Iris pigment epithelial cell (primary cell): ENCODE results near the gene SLC35B4.

Experiments
- DNase-seq: peaks from one replicate; pipeline ENCODE4 v3.0.0-alpha.2; 2011; ENCODE audit warnings: low read depth

The SLC35B4 gene

GRCh38 chr7:134290286-134290685, 26.4 kb downstream of the SLC35B4 start:
- DNase-seq = peak; percentile 51

- DNase-seq = no peak
These were observed 26.9 kb downstream of the SLC35B4 start for GRCh38 chr7:134289841-134290240.

GRCh38 chr7:134289423-134289822, 27.3 kb downstream of the SLC35B4 start:
- DNase-seq = no peak

- DNase-seq = no peak
These were observed 28.6 kb downstream of the SLC35B4 start for GRCh38 chr7:134287916-134288659.

GRCh38 chr7:134284952-134285351, 31.8 kb downstream of the SLC35B4 start:
- DNase-seq = no peak

GRCh38 chr7:134284011-134284410, 32.7 kb downstream of the SLC35B4 start:
- no peak for DNase-seq

- DNase-seq = no peak
These were observed 36.2 kb downstream of the SLC35B4 start for GRCh38 chr7:134280508-134280907.

GRCh38 chr7:134279898-134280297, 36.8 kb downstream of the SLC35B4 start:
- DNase-seq = no peak

- DNase-seq = no peak
These were observed 37.4 kb downstream of the SLC35B4 start for GRCh38 chr7:134279336-134279735.

- DNase-seq = no peak
These were observed 38.1 kb downstream of the SLC35B4 start for GRCh38 chr7:134278502-134279153.

- no peak for DNase-seq
These were observed 39.8 kb downstream of the SLC35B4 start for GRCh38 chr7:134276951-134277350.

- DNase-seq = no peak
These were observed 54.4 kb downstream of the SLC35B4 start for GRCh38 chr7:134262322-134262721.

- no peak for DNase-seq
These were observed 60.9 kb downstream of the SLC35B4 start for GRCh38 chr7:134255814-134256213.

GRCh38 chr7:134254311-134254710, 62.4 kb downstream of the SLC35B4 start:
- peak; percentile 8 for DNase-seq

GRCh38 chr7:134248196-134248595, 68.5 kb downstream of the SLC35B4 start:
- DNase-seq = no peak

GRCh38 chr7:134246761-134247160, 70.0 kb downstream of the SLC35B4 start:
- no peak for DNase-seq

- no peak for DNase-seq
These were observed 70.4 kb downstream of the SLC35B4 start for GRCh38 chr7:134246347-134246746.

- no peak for DNase-seq
These were observed 71.5 kb downstream of the SLC35B4 start for GRCh38 chr7:134245253-134245652.
